Measurements from ENCODE around the gene EPO.

The EPO gene

GRCh38 chr7:100720279-100720670 is at the start of gene EPO:
Gene EPO (plus strand): TSS chr7:100720468. CDS start chr7:100720981, 513 bp downstream.
- Histone ChIP-seq H3K36me3 (ENCODE audit: control insufficient read depth in 2 of 2, insufficient read depth in 2 of 2, low read length in 2 of 2) (no peaks in the 10 kb centered on the region), H3K4me1 (ENCODE audit: control insufficient read depth, insufficient read depth, low read length) (peaks cover 7% of the 10 kb centered on the region), H3K27me3 (ENCODE audit: control insufficient read depth in 1 of 2, insufficient read depth in 2 of 2, low read length in 2 of 2) (peaks cover 27 to 29% of the 10 kb centered on the region in 2 donors), H3K4me3 (ENCODE audit: low read length in 2 of 2) (no peak within 1 kb of the TSS), H3K9me3 (ENCODE audit: control insufficient read depth in 2 of 2, low read length in 2 of 2) (no peaks in the 10 kb centered on the region), H3K9ac (ENCODE audit: low read length in 2 of 2) (no peak within 1 kb of the TSS), H3K27ac (ENCODE audit: low read length) (no peak within 1 kb of the TSS)

- Histone ChIP-seq H3K9ac (ENCODE audit: low read length in 2 of 2) (no peak overlapping the region), H3K27ac (ENCODE audit: low read length) (no peak overlapping the region), H3K27me3 (ENCODE audit: control insufficient read depth in 1 of 2, insufficient read depth in 2 of 2, low read length in 2 of 2) (no peaks in the 10 kb centered on the region), H3K9me3 (ENCODE audit: control insufficient read depth in 2 of 2, low read length in 2 of 2) (no peaks in the 10 kb centered on the region), H3K4me1 (ENCODE audit: control insufficient read depth, insufficient read depth, low read length) (peaks cover 7% of the 10 kb centered on the region), H3K4me3 (ENCODE audit: low read length in 2 of 2) (no peak overlapping the region), H3K36me3 (ENCODE audit: control insufficient read depth in 2 of 2, insufficient read depth in 2 of 2, low read length in 2 of 2) (peaks cover 0 to 2% of the 10 kb centered on the region in 2 donors)
Observed at GRCh38 chr7:100671353-100672327, 48.6 kb upstream of the EPO start.

- peak within 1 kb of the TSS; percentile 84 to 89 for H3K4me3 ChIP-seq (ENCODE audit: low read length in 2 of 2)
- peaks cover 12% of the 10 kb centered on the region for H3K4me1 ChIP-seq (ENCODE audit: control insufficient read depth, insufficient read depth, low read length)
- H3K9ac ChIP-seq (ENCODE audit: low read length in 2 of 2) = peak within 1 kb of the TSS; percentile 89 to 92
- H3K9me3 ChIP-seq (ENCODE audit: control insufficient read depth in 2 of 2, low read length in 2 of 2) = no peaks in the 10 kb centered on the region
- H3K27me3 ChIP-seq (ENCODE audit: control insufficient read depth in 1 of 2, insufficient read depth in 2 of 2, low read length in 2 of 2) = no peaks in the 10 kb centered on the region
- peak within 1 kb of the TSS; percentile 95 for H3K27ac ChIP-seq (ENCODE audit: low read length)
- H3K36me3 ChIP-seq (ENCODE audit: control insufficient read depth in 2 of 2, insufficient read depth in 2 of 2, low read length in 2 of 2) = peaks cover 15 to 16% of the 10 kb centered on the region in 2 donors
Observed at GRCh38 chr7:100673302-100673941, 46.8 kb upstream of the EPO start, which contains the start of gene GNB2. Gene GNB2 (plus strand): TSS chr7:100673740. CDS start chr7:100676266, 2,526 bp downstream.

- peak overlapping the region; percentile 83 to 92 for H3K9ac ChIP-seq (ENCODE audit: low read length in 2 of 2)
- peak overlapping the region; percentile 84 to 89 for H3K4me3 ChIP-seq (ENCODE audit: low read length in 2 of 2)
- no peaks in the 10 kb centered on the region for H3K27me3 ChIP-seq (ENCODE audit: control insufficient read depth in 1 of 2, insufficient read depth in 2 of 2, low read length in 2 of 2)
- H3K9me3 ChIP-seq (ENCODE audit: control insufficient read depth in 2 of 2, low read length in 2 of 2) = no peaks in the 10 kb centered on the region
- peaks cover 15 to 16% of the 10 kb centered on the region in 2 donors for H3K36me3 ChIP-seq (ENCODE audit: control insufficient read depth in 2 of 2, insufficient read depth in 2 of 2, low read length in 2 of 2)
- H3K27ac ChIP-seq (ENCODE audit: low read length) = peak overlapping the region; percentile 95
- peaks cover 12% of the 10 kb centered on the region for H3K4me1 ChIP-seq (ENCODE audit: control insufficient read depth, insufficient read depth, low read length)
Observed at GRCh38 chr7:100673942-100674410, 46.3 kb upstream of the EPO start.

- no peaks in the 10 kb centered on the region for H3K9me3 ChIP-seq (ENCODE audit: control insufficient read depth in 2 of 2, low read length in 2 of 2)
- H3K27me3 ChIP-seq (ENCODE audit: control insufficient read depth in 1 of 2, insufficient read depth in 2 of 2, low read length in 2 of 2) = no peaks in the 10 kb centered on the region
- H3K36me3 ChIP-seq (ENCODE audit: control insufficient read depth in 2 of 2, insufficient read depth in 2 of 2, low read length in 2 of 2) = peaks cover 16 to 18% of the 10 kb centered on the region in 2 donors
- peak overlapping the region; percentile 84 to 89 for H3K4me3 ChIP-seq (ENCODE audit: low read length in 2 of 2)
- H3K27ac ChIP-seq (ENCODE audit: low read length) = peak overlapping the region; percentile 95
- peaks cover 12% of the 10 kb centered on the region for H3K4me1 ChIP-seq (ENCODE audit: control insufficient read depth, insufficient read depth, low read length)
- peak overlapping the region; percentile 74 to 92 for H3K9ac ChIP-seq (ENCODE audit: low read length in 2 of 2)
Observed at GRCh38 chr7:100674411-100675104, 45.7 kb upstream of the EPO start.

GRCh38 chr7:100675105-100675451 is 45.2 kb upstream of the EPO start:
- H3K27ac ChIP-seq (ENCODE audit: low read length) = peak overlapping the region; percentile 95
- peak overlapping the region; percentile 74 to 92 for H3K9ac ChIP-seq (ENCODE audit: low read length in 2 of 2)
- peaks cover 16 to 18% of the 10 kb centered on the region in 2 donors for H3K36me3 ChIP-seq (ENCODE audit: control insufficient read depth in 2 of 2, insufficient read depth in 2 of 2, low read length in 2 of 2)
- H3K27me3 ChIP-seq (ENCODE audit: control insufficient read depth in 1 of 2, insufficient read depth in 2 of 2, low read length in 2 of 2) = no peaks in the 10 kb centered on the region
- H3K4me3 ChIP-seq (ENCODE audit: low read length in 2 of 2) = peak overlapping the region; percentile 84 to 89
- H3K4me1 ChIP-seq (ENCODE audit: control insufficient read depth, insufficient read depth, low read length) = peaks cover 16% of the 10 kb centered on the region
- no peaks in the 10 kb centered on the region for H3K9me3 ChIP-seq (ENCODE audit: control insufficient read depth in 2 of 2, low read length in 2 of 2)

GRCh38 chr7:100675581-100676350 is 44.5 kb upstream of the EPO start:
- peaks cover 19% of the 10 kb centered on the region for H3K4me1 ChIP-seq (ENCODE audit: control insufficient read depth, insufficient read depth, low read length)
- H3K9ac ChIP-seq (ENCODE audit: low read length in 2 of 2) = peak overlapping the region; percentile 55 to 57
- peak overlapping the region; percentile 58 for H3K27ac ChIP-seq (ENCODE audit: low read length)
- H3K9me3 ChIP-seq (ENCODE audit: control insufficient read depth in 2 of 2, low read length in 2 of 2) = no peaks in the 10 kb centered on the region
- H3K4me3 ChIP-seq (ENCODE audit: low read length in 2 of 2) = peak overlapping the region; percentile 66 to 89
- peaks cover 16 to 18% of the 10 kb centered on the region in 2 donors for H3K36me3 ChIP-seq (ENCODE audit: control insufficient read depth in 2 of 2, insufficient read depth in 2 of 2, low read length in 2 of 2)
- H3K27me3 ChIP-seq (ENCODE audit: control insufficient read depth in 1 of 2, insufficient read depth in 2 of 2, low read length in 2 of 2) = no peaks in the 10 kb centered on the region

GRCh38 chr7:100676501-100677306 is 43.6 kb upstream of the EPO start:
- peaks cover 21% of the 10 kb centered on the region for H3K4me1 ChIP-seq (ENCODE audit: control insufficient read depth, insufficient read depth, low read length)
- peak overlapping the region; percentile 66 to 89 for H3K4me3 ChIP-seq (ENCODE audit: low read length in 2 of 2)
- H3K27me3 ChIP-seq (ENCODE audit: control insufficient read depth in 1 of 2, insufficient read depth in 2 of 2, low read length in 2 of 2) = no peaks in the 10 kb centered on the region
- H3K9me3 ChIP-seq (ENCODE audit: control insufficient read depth in 2 of 2, low read length in 2 of 2) = no peaks in the 10 kb centered on the region
- H3K9ac ChIP-seq (ENCODE audit: low read length in 2 of 2) = peak overlapping the region; percentile 36 to 57
- peak overlapping the region; percentile 58 for H3K27ac ChIP-seq (ENCODE audit: low read length)
- peaks cover 19 to 20% of the 10 kb centered on the region in 2 donors for H3K36me3 ChIP-seq (ENCODE audit: control insufficient read depth in 2 of 2, insufficient read depth in 2 of 2, low read length in 2 of 2)

Measured in stomach smooth muscle (tissue), 2 donors.